Measurements from ENCODE around the gene HOXA2. TPM values are rescaled to one million over a fixed set of nuclear protein-coding genes. Genes with fewer than 3 reads are reported as not detected.

HOXA2 gene
- 0.77 to 1.4 TPM (median 0.98 TPM) in 5 replicates for total RNA-seq (2022; extraction: Qiagen RNA extraction; ENCODE audit: low read depth)

GRCh38 chr7:27102581-27103442, at the start of gene HOXA2:
Gene HOXA2 (minus strand): TSS chr7:27102683. CDS start chr7:27102500, 183 bp downstream.

GRCh38 chr7:27147199-27148030, 44.9 kb upstream of the HOXA2 start, which contains the start of gene HOXA6:
Gene HOXA6 (minus strand): TSS chr7:27147774. CDS start chr7:27147749, 25 bp downstream.

DNA sequence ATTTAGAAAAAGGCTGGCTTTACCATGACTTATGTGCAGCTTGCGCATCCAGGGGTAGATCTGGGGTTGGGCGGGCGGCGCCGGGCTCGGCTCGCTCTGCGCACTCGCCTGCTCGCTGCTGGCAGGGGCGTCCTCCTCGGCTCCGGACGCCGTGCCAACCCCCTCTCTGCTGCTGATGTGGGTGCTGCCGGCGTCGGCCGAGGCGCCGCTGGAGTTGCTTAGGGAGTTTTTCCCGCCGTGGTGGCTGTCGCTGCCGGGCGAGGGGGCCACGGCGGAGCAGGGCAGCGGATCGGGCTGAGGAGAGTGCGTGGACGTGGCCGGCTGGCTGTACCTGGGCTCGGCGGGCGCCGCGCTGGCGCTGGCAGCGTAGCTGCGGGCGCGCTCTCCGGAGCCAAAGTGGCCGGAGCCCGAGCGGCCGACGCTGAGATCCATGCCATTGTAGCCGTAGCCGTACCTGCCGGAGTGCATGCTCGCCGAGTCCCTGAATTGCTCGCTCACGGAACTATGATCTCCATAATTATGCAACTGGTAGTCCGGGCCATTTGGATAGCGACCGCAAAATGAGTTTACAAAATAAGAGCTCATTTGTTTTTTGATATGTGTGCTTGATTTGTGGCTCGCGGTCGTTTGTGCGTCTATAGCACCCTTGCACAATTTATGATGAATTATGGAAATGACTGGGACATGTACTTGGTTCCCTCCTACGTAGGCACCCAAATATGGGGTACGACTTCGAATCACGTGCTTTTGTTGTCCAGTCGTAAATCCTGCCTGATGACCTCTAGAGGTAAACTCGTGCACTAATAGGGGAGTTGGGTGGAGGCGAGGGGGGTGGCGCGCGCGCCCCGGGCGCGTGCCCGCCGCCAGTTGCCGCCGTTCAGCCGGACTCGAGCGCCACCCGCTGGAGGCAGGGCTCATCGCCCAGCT, 40.8 kb upstream of the HOXA2 start, which contains the start of gene HOXA5:
Gene HOXA5 (minus strand): TSS at position 659 of the 927 bp plus-strand sequence. CDS start 74 bp downstream, at position 585.

GRCh38 chr7:27130540-27131389, 28.3 kb upstream of the HOXA2 start, which contains the start of gene HOXA4:
Gene HOXA4 (minus strand): TSS chr7:27130757. CDS start chr7:27130733, 24 bp downstream.

GRCh38 chr7:27095897-27096767, 6.4 kb downstream of the HOXA2 start, which contains the start of gene HOXA1:
Gene HOXA1 (minus strand): TSS chr7:27096000. CDS start chr7:27095912, 88 bp downstream.

Other genes with a start within 250 kb of the HOXA2 start
- gene SKAP2, start 238.1 kb downstream of the HOXA2 start, total RNA-seq (2022; extraction: Qiagen RNA extraction; ENCODE audit: low read depth) = 15.5 to 22.0 TPM (median 19.0 TPM) in 5 replicates
- gene HOXA1, start 6.7 kb downstream of the HOXA2 start, total RNA-seq (2022; extraction: Qiagen RNA extraction; ENCODE audit: low read depth) = 2.2 to 4.1 TPM (median 3.5 TPM) in 5 replicates
- 2.0 to 2.9 TPM (median 2.4 TPM) in 5 replicates for gene HOXA4, start 28.1 kb upstream of the HOXA2 start, total RNA-seq (2022; extraction: Qiagen RNA extraction; ENCODE audit: low read depth)
- gene HOXA5, start 41.0 kb upstream of the HOXA2 start, total RNA-seq (2022; extraction: Qiagen RNA extraction; ENCODE audit: low read depth) = 2.8 to 7.5 TPM (median 6.6 TPM) in 5 replicates
- 0.98 to 2.1 TPM (median 1.5 TPM) in 5 replicates for gene HOXA6, start 45.1 kb upstream of the HOXA2 start, total RNA-seq (2022; extraction: Qiagen RNA extraction; ENCODE audit: low read depth)
- gene HOXA3, start 49.9 kb upstream of the HOXA2 start, total RNA-seq (2022; extraction: Qiagen RNA extraction; ENCODE audit: low read depth) = 6.0 to 11.2 TPM (median 9.0 TPM) in 5 replicates
- gene HOXA7, start 54.0 kb upstream of the HOXA2 start, total RNA-seq (2022; extraction: Qiagen RNA extraction; ENCODE audit: low read depth) = 4.0 to 5.2 TPM (median 5.0 TPM) in 5 replicates
- 0.49 to 0.76 TPM (median 0.58 TPM) in 5 replicates for gene HOXA9, start 62.9 kb upstream of the HOXA2 start, total RNA-seq (2022; extraction: Qiagen RNA extraction; ENCODE audit: low read depth)
- gene HOXA10, start 71.6 kb upstream of the HOXA2 start, total RNA-seq (2022; extraction: Qiagen RNA extraction; ENCODE audit: low read depth) = 6.4 to 8.3 TPM (median 7.5 TPM) in 5 replicates
- 0.67 to 0.92 TPM (median 0.89 TPM) in 5 replicates for gene HOXA11, start 82.5 kb upstream of the HOXA2 start, total RNA-seq (2022; extraction: Qiagen RNA extraction; ENCODE audit: low read depth)
- 0.97 to 2.2 TPM (median 2.0 TPM) in 5 replicates for gene HOXA13, start 97.4 kb upstream of the HOXA2 start, total RNA-seq (2022; extraction: Qiagen RNA extraction; ENCODE audit: low read depth)
- gene EVX1, start 140.1 kb upstream of the HOXA2 start, total RNA-seq (2022; extraction: Qiagen RNA extraction; ENCODE audit: low read depth) = 0.07 to 0.32 TPM (median 0.23 TPM) in 3 of 5 replicates, not detected in the others